GM12891 (cell line): ENCODE data around the gene CHAC1.

Source experiments
- PAX5 ChIP-seq: IDR thresholded peaks from 2 replicates; pipeline ENCODE4 v1.6.1; 2011; ENCODE audit warnings: low read length, moderate library complexity, mild to moderate bottlenecking; ENCODE audit not compliant: insufficient read depth, severe bottlenecking
- POLR2A ChIP-seq: IDR thresholded peaks from 2 replicates; pipeline ENCODE4 v1.6.1; 2011; ENCODE audit warnings: low read depth, low read length, control low read depth
- POLR2AphosphoS5 ChIP-seq: IDR thresholded peaks from 2 replicates; pipeline ENCODE4 v1.6.1; 2011; ENCODE audit warnings: low read depth, low read length, control low read depth
- POU2F2 ChIP-seq: IDR thresholded peaks from 2 replicates; pipeline ENCODE4 v1.6.1; 2011; ENCODE audit warnings: low read depth, mild to moderate bottlenecking, control low read depth, low read length, moderate library complexity
- SPI1 ChIP-seq: IDR thresholded peaks from 2 replicates; pipeline ENCODE4 v1.6.1; 2011; ENCODE audit warnings: low read depth, low read length, control low read depth
- TAF1 ChIP-seq: IDR thresholded peaks from 2 replicates; pipeline ENCODE4 v1.6.1; 2011; ENCODE audit warnings: low read depth, low read length, control low read depth

- TF ChIP-seq PAX5: no peak
- no peak for TF ChIP-seq POLR2A
- TF ChIP-seq POLR2AphosphoS5: no peak
- no peak for TF ChIP-seq POU2F2
- TF ChIP-seq TAF1: no peak
- no peak for TF ChIP-seq SPI1
Measured at GRCh38 chr15:40917585-40917984, 35.7 kb upstream of the CHAC1 start.
